KG1 (cell line): ENCODE data around the gene FTCDNL1.

ENCODE experiments used
- DNase-seq: peaks from one replicate; lab custom pipeline; 2025; lab: John Stamatoyannopoulos, UW

FTCDNL1 gene

DNA sequence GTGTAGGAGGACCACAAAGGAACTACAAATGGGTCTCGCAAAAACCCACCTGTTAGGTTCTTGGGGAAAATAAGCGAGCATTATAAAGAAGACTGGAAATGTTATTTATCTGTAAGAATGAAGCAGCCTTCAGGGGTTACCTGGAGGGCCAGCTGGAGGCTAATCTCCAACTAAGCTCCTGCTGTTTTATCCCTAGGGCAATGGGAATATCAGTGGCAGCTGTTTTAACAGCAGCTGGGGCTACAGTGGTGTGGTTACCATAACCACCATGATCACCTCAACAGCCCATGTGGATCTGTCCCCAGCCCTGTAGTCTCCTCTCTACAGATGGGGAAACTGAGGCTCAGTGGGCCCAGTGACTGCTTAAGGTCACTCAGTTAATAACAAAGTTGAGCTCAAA, 108.1 kb downstream of the FTCDNL1 start:
- no peak for DNase-seq

DNA sequence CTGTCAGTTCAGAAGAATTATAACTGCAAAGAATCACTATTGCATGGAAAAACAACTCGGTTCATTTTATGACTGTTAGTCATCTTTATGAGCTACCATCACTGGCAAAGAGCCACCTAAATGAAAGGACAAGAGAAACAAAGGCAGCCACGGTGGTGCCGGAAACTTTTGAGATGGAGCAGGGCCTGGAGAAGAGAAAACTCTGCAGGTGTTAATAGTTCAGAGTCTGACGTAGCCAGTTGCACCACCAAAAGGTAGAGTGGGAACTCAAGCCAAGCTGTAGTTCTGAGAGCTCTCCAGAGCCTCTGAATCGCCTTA, 110.9 kb downstream of the FTCDNL1 start:
- no peak for DNase-seq

DNA sequence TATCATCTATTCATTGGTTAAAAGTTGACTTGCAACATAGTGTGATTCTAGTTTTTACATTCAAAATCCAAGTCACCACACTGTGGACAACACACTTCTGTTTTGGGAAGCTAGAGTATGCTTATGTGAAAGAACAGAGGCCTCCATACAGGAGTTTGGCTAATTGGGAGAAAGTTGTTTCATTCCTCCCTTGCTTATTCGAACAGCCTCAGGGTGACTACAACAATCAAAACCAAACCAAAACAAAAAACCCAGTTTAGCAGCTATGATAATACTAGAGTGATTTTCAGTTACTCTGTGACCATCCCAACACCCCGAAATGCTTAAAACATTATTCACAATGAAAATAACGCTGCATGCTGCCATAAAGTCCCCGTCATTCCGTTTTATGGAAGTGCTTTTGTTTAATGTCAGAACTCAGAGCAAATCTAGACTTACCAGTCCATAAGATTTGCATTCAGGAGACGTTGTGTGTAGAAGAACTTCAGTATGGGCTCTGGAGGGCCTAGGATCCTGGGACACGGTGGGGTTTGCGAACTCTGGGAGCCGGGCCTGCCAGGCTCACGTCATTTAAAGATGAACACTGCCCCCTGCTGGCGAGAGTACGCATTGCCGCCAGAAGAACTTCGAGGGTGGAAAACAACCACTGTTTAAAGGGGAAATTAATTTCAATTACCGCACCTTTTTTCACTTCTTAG, 111.4 kb downstream of the FTCDNL1 start:
- DNase-seq = peak; percentile 82

DNA sequence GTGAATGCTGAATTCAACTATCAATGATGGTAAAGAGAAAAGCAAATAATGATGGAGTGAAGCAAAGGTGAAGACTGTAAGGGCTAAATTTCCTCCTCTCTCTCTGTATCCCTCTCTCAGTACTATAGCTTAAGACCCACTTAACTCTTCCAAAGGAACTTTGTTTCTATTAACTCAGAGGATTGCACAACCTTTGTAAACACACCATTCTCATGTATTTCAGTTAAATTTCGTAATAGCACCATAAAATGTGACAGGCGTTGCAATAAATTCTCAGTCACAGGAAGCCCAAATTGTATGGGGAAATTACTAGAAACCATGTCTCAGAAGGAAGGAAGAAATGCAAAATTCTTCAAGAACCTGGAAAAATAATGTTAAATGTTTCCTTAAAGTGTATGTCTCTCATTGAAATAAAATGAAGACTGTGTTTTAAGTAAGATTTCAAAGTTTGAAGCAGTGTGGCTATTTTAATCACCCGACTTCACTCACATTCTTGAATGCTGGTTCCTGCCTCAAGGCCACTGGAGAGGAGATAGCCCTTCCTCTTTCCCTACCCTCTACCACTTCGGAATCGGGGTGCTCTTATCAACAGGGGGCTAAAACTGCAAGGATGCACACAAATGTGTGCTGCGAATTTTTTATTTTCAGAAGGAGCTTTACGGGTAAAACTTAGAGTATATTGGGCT, 112.1 kb downstream of the FTCDNL1 start:
- peak; percentile 55 for DNase-seq

DNA sequence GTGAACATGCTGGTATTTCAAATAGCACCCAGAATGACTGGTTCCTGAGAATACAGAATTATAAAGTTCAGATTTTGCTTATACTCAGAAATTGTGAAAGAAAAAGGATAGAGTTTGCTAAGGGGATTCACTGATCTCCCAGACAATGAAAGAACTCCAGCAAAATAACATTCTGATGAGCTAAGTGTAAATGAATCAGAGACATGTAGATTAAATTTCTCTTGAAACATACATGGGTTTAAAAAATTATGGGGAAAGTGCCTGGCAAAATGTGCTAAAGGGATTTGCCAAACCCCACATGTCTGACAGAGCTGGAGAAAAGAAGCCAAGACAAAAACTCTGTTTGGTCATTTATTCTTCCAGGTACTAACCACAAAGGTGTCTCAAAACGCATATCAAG, 116.3 kb downstream of the FTCDNL1 start:
- DNase-seq = no peak

DNA sequence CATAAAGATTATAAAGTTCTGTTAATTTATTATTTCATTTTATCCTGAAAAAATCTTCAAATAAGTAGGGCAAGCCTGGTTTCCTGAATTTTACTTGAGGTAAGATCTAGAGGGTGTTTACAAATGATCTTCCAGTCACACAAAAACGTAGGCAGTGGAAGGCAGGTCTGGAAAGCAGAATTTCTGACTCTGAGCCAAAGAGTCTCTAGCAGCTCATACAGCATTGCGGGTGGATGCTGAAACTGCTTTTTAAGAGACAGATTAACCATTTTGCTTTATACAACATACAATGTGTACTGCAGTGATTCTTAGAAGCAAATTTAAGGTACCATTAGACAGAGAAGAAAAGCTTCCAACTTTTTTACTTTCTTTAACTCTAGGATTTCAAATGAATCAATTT, 117.0 kb downstream of the FTCDNL1 start:
- no peak for DNase-seq

DNA sequence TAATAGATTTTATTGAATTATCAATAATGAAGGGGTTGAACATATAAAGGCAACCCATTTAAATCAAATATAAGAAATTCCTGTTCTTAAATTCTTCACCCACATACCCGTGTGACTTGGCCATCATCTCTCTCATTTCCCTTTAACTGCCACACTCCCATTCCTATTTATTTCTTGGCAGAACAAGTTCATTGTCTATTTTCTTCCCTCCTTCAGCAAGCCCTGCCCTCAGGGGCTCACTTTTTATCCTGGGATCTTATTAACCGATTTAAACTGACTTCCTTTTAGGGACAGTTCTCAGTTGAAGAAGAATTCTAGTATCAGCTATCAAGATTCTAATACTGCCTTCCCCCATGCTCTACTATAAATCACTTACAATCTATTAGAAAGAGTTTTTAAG, 123.2 kb downstream of the FTCDNL1 start:
- no peak for DNase-seq

DNA sequence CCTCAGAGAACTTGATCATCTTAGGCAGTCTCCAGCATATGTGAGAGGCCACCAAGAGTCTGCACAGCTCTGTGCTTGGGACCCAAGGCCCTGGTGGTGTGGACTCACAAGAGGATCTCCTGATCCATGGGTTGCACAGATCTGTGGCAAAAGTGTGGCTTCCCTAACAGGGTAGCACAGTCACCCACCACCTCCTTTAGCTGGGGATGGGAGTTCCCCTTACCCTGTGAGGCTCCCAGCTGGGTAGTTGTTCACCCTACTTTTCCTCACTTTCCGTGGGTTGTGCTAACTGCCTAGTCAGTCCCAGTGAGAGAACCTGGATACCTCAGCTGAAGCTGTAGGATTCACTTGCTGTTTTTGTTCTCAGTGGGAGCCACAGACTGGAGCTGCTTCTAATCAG, 123.7 kb downstream of the FTCDNL1 start:
- DNase-seq = no peak

DNA sequence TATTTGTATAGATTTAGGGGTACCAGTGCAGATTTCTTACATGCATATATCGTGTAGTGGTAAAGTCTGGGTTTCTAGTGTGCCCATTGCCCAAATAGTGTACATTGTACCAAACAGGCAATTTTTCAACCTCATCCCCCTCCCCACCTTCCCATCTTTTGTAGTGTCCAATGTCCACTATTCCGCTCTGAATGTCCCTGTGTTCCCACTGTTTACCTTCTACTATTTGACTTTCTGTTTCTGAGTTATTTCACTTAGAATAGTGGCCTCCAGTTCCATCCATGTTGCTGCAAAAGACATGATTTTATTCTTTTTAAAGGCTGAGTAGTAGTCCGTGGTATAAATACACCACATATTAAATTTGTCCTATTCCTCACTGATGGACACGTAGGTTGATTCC, 132.9 kb downstream of the FTCDNL1 start:
- DNase-seq = no peak

DNA sequence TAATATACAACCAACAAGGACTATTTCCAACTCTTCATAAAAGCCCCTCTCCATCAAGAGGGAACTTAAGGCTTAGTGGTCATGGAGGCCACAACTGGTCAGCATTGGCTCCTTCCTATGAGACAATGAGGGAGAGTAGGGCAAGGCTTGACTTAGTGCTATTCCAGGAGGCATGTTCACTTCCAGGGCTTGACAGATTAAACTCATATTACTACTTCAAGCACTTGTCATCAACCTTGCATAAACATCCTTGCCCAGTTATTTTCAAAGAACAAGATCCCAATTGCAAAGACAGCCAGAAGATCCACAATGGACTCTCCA, 133.4 kb downstream of the FTCDNL1 start:
- no peak for DNase-seq

DNA sequence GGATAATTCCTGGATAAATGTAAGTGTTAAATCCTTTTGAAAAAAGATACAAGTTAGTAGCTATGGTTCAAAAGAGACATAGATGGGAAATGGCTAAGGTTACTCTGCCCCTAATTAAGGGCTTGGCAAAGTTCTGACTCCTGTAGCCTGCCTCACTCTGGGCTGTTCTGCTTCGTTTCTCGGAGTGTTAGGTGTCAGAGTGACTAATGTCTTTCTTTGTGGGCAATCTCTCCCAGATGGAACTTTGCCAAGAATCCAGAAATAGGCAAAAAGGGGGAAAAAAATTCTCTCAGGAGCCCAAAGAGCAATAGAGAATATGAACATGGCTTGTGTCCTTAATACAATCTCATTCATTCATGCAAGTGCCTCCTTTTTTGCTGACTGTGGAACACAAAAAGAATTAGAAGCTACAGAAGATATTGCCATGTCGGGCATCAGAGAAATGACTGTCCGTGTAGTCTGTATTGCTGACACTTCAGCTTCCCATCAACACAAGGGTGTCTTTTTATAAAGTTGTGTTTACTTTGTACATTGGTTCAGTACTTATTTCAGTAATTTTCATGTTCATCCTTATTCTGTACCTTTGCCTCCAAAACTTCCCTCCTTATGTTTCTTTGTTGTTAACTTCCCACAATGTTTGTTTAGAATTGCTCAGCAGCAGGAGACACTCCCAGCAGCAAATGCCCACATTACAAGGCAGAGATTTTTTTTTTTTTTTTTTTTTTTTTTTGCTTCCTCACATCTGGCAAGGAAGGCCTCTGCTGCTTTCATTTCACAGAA, 134.0 kb downstream of the FTCDNL1 start:
- DNase-seq = no peak

DNA sequence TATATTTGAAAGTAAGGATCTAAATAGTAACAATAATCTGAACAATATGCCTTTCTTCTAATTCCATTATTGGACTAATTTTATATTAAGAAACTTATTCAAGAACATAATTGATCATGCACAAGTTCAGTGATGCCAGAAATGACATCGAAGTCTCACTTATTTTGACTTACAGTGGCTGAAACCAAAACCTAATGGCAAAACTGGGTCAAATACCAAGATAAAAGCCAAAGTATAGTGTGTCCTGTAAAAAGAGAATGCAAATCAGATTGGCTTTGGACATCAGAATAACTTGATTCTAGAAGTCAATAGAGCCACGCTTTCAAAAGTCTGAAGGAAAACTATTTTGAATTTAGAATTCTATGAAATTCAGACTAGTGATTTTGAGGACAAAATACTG, 137.2 kb downstream of the FTCDNL1 start:
- DNase-seq = no peak

DNA sequence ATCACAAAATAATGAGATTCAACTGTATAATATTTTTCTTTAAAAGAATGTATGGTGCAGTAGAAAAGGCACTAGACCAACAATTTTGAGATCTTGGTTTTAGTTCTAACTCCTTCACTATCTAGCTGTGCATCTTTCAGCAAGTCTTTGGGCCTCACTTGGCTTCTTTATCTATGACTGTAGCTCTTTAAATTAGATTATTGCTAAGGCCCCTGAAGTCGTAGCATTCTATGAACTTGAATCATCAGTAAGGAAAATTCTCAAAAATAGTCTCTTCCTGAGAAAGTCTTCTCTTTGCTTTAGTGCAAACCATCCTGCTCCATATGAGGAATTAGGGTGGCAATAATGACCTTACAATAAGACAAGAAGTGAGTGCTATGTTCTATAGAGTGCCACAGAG, 140.4 kb downstream of the FTCDNL1 start:
- no peak for DNase-seq
